GM12865 (cell line): ENCODE results near the gene KIF26B.

Experiments used
- DNase-seq: peaks from one replicate; pipeline ENCODE4 v3.0.0; 2010; ENCODE audit warnings: low read depth
- H3K4me3 ChIP-seq: 2 replicates; pipeline ENCODE4 v1.5.1; 2011; ENCODE audit warnings: mild to moderate bottlenecking, low read depth, low read length, control low read depth
- TF ChIP-seq, protein P1 (sequence below): IDR thresholded peaks from 2 replicates; pipeline ENCODE4 v1.5.1; 2011; ENCODE audit warnings: low read length, control low read depth, low read depth, inconsistent platforms; ENCODE audit not compliant: insufficient read depth; ENCODE audit errors: missing control alignments

The KIF26B gene

DNA sequence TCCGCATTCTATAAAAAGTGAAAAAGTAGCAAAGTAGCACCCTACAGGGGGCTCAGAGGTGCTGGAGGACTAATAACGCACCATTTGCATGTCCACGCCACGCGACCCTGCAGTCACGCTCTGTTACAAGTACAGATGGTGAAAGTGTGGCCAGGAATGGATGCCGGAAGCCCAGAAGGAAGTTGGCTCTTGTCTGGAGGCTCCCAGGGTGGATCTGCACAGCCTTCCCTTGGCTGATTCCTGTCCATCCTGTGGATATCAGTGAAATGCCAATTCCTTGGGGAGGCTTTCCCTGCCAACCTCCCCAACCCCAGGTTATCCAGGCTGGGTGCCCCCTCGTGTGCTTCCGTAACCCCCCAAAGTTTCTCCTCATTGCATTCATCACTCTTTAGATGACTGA lies 396.8 kb downstream of the KIF26B start:
- DNase-seq, result no peak
- TF ChIP-seq, protein P1, sequence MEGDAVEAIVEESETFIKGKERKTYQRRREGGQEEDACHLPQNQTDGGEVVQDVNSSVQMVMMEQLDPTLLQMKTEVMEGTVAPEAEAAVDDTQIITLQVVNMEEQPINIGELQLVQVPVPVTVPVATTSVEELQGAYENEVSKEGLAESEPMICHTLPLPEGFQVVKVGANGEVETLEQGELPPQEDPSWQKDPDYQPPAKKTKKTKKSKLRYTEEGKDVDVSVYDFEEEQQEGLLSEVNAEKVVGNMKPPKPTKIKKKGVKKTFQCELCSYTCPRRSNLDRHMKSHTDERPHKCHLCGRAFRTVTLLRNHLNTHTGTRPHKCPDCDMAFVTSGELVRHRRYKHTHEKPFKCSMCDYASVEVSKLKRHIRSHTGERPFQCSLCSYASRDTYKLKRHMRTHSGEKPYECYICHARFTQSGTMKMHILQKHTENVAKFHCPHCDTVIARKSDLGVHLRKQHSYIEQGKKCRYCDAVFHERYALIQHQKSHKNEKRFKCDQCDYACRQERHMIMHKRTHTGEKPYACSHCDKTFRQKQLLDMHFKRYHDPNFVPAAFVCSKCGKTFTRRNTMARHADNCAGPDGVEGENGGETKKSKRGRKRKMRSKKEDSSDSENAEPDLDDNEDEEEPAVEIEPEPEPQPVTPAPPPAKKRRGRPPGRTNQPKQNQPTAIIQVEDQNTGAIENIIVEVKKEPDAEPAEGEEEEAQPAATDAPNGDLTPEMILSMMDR, result no peak

DNA sequence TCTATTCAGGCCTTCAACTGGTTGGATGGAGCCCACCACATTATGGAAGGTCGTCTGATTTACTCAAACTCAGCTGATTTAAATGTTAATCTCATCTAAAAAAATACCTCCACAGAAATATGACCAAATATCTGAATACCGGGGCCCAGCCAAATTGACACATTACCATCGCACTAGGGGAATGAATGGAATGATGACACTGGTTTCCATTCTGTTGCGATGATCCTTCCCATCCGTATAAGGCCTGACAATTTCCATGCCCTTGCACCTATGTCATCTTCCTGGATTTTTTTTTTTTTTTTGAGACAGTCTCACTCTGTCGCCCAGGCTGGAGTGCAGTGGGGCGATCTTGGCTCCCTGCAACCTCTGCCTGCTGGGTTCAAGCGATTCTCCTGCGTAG lies 397.5 kb downstream of the KIF26B start:
- TF ChIP-seq, protein P1, result no peak
- DNase-seq, result no peak
- no peak overlapping the region for H3K4me3 ChIP-seq

More for the DNA sequence above, 396.8 kb downstream of the KIF26B start:
- H3K4me3 ChIP-seq, result no peak overlapping the region

DNA sequence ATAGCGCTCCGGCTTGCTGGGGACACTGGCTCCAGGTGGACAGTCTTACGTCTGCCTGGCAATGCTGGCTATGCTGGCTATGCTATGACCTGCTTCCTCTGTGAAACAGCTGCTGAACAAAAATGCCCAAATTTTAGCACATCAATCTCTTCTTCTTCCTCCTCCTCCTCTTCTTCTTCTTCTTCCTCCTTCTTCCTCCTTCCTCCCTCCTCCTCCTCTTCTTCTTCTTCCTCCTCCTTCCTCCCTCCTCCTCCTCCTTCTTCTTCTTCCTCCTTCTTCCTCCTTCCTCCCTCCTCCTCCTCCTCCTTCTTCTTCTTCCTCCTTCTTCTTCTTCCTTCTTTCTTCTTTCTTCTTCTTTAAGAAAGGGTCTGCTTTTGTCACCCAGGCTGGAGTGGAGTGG lies 401.3 kb downstream of the KIF26B start:
- TF ChIP-seq, protein P1, result no peak
- DNase-seq, result no peak
- H3K4me3 ChIP-seq, result no peak overlapping the region

DNA sequence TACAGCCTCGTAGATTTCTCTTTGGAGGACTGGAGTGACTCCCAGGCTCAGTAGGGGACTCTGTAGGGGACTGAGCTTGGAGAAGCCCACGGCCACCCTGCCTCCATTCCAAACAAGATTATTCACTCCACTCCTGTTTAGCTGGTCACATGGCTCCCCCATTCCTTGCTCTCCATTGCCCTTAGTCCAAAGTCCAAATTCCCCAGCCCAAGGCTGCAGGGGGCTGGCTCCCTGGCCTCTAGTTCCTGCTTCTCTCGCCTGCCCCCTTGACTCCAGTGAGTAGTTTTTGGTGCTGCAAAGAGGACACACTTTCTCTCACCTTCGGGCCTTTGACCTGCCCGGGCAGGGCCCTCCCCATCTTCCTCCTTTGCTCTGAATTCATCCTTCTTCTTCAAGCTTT lies 403.3 kb downstream of the KIF26B start:
- TF ChIP-seq, protein P1, result no peak
- no peak for DNase-seq

DNA sequence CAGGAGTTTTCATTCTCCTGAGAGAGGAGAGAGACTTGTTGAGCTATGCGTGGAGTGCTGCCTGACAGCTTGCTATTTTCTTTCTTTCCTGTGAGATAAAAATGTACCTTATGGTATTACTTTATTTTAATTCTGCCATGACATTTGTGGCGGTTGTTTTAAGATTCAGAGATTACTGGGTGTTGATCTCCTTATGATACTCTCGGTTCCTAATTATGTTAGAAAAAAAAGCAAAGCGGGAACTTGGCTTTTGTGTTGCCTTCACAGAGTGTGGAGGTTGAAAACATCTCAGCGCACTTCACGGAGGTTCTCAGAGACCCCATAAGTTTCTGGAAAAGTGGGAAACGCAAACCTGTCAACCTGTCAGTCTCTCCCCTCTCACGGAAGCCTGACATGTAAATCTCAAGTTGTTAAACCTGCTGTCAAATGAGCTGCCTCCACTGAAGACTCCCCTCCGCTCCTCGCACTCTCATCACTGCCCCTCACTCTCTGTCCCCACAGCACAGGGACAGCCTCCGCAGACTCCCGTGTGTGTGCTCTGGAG lies 405.6 kb downstream of the KIF26B start:
- no peak for DNase-seq
- TF ChIP-seq, protein P1, result no peak
- H3K4me3 ChIP-seq, result no peak overlapping the region

More for the DNA sequence above, 403.3 kb downstream of the KIF26B start:
- H3K4me3 ChIP-seq, result no peak overlapping the region

DNA sequence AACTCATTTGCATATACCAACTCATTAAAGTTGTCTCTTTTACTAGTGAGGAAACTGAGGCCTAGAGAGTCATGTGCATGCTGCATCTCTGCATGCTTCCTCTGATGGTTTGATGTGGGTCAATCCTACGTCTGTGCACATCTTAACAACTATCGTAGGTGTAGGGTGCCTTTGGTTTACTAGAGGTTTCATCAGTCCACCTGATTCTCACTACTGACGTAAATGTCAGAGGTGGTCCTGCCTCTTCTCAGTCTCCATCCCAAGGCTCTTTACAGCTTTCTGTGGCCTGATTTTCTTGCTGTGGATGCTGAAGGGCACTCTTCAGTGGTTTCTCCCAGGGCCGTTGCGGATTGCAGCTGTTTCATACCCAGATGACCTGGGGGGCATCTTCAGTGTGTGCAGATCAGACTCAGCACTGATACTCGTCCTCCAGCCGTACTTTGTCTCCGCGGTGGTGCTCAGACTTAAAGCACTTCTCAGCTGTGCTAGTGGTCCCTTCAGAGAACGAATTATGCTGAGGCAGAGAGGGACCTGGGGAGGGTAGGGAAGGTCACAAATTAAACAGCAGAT lies 407.0 kb downstream of the KIF26B start:
- H3K4me3 ChIP-seq, result no peak overlapping the region
- TF ChIP-seq, protein P1, result no peak
- DNase-seq, result no peak

DNA sequence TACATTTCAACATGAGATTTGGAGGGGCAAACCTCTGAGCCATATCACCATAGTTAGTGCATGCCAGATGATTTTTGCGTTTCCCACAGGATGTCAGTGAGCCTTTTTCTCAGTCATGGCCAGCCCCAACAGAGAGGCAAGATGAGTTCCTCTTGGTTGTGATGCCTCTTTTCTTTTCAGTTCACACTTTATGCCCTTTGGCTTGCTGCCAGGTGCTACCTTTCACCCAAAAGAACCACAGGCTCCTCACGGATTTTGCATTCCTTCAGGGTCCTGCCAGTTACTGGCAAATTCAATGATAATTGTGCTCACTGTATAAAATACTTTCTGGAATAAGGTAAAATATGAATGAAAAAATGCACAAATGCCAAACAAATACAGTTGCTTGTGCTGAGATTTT lies 411.3 kb downstream of the KIF26B start:
- DNase-seq, result no peak
- TF ChIP-seq, protein P1, result no peak
- no peak overlapping the region for H3K4me3 ChIP-seq
